Heart left ventricle (tissue), 16 donors: ENCODE data around the gene BORCS5. TPM values are rescaled to one million over a fixed set of nuclear protein-coding genes. Genes with fewer than 3 reads are reported as not detected.
"Not testable (repeated sequence)": the region's sequence is repeated elsewhere in the genome, so short reads cannot be mapped to it uniquely, and the experiment has no call there.

Experiments used
- ATAC-seq, 4 donors: fragments of 200-7000 bp; cut with Tn5 transposase; one replicate each; pipeline ENCODE4 v1.9.1; 2020 to 2022; ENCODE audit warnings: moderate library complexity in 4 of 4, mild to moderate bottlenecking in 3 of 4, moderate number of reproducible peaks in 1 of 4
- DNase-seq, 5 donors: peaks; one replicate each; pipeline ENCODE4 v3.0.0-alpha.2; 2020
- H3K27ac ChIP-seq, 12 donors: fragments of 200-600 bp; sonication (generic) in 4 of 12; one replicate each; pipeline versions ENCODE4 v1.5.0 to v1.8.0; 2016 to 2022; ENCODE audit warnings: mild to moderate bottlenecking in 2 of 12
- H3K27me3 ChIP-seq, 9 donors: fragments of 200-600 bp; sonication (generic) in 2 of 9; one replicate each; pipeline versions ENCODE4 v1.5.1 to v1.8.0; 2016 to 2022; ENCODE audit warnings: mild to moderate bottlenecking in 3 of 9
- H3K36me3 ChIP-seq, 9 donors: fragments of 200-600 bp; sonication (generic) in 2 of 9; one replicate each; pipeline versions ENCODE4 v1.5.0 to v1.8.0; 2018 to 2022; ENCODE audit warnings: mild to moderate bottlenecking in 2 of 9
- H3K4me1 ChIP-seq, 12 donors: fragments of 200-600 bp; sonication (generic) in 4 of 12; one replicate each; pipeline versions ENCODE4 v1.5.0 to v1.8.0; 2016 to 2022; ENCODE audit warnings: mild to moderate bottlenecking in 3 of 12
- H3K4me3 ChIP-seq, 12 donors: fragments of 200-600 bp; sonication (generic) in 4 of 12; one replicate each; pipeline versions ENCODE4 v1.5.0 to v1.8.0; 2017 to 2022; ENCODE audit warnings: mild to moderate bottlenecking in 9 of 12, moderate library complexity in 4 of 12
- H3K9me3 ChIP-seq, 12 donors: fragments of 200-600 bp; sonication (generic) in 4 of 12; one replicate each; pipeline versions ENCODE4 v1.5.0 to v1.8.0; 2016 to 2022; ENCODE audit warnings: mild to moderate bottlenecking in 1 of 12
- CTCF ChIP-seq, 12 donors: fragments of 200-600 bp; sonication (generic) in 4 of 12; IDR thresholded peaks; one replicate each; pipeline versions ENCODE4 v1.5.0 to v1.8.0; 2018 to 2022; ENCODE audit warnings: antibody characterized with exemption in 12 of 12, mild to moderate bottlenecking in 5 of 12
- POLR2A ChIP-seq, 2 donors: fragments of 450-650 bp; IDR thresholded peaks; one replicate each; pipeline ENCODE4 v1.6.1; 2017; ENCODE audit warnings: antibody characterized with exemption in 2 of 2, mild to moderate bottlenecking in 2 of 2, moderate library complexity in 2 of 2
- WGBS, 4 donors: extraction: QIAGEN DNeasy Blood & Tissue Kit in 2 of 4; methylation state at CpG; one replicate each; pipeline versions ENCODE4 v1.1.5 to v1.1.7; 2013 to 2018; 5-methylcytosine and 5-hydroxymethylcytosine counted together
- intact Hi-C, 10 donors: fragments of 100-400 bp; cut with DNase I; formaldehyde crosslinking; loops; one replicate each; pipeline versions ENCODE4 v1.11.1 to v1.14.2; 2022
- polyA plus RNA-seq, 2 donors: library from polyadenylated mRNA; stranded (reverse); fragments of 200-250 nt; gene quantifications; one replicate each; pipeline ENCODE4 v1.2.3, GENCODE V29; 2013
- total RNA-seq, 9 donors: library from RNA; depleted of rRNA in 2 of 9; stranded (reverse); fragments of >200 nt in 2 of 9; fragmentation: NEBNext Ultra II Directional in 3 of 9; extraction: Animal tissue kit (Norgen Biotek cat#: 25700) in 3 of 9; gene quantifications; one replicate each; pipeline versions ENCODE4 v1.1.0 to v1.2.4, GENCODE V29; 2016 to 2023
- donor health status: ischemic (EF 13 %, LVEDD 7.1; RV severe dilation, severe dysfunction).
- donor health status: healthy with polysubstance abuse.
- donor health status: DM: no; HTN: yes; CAD: no.
- donor health status: DM: no; HTN: no; CAD: no.
- donor health status: ischemic (EF 25% LVEDD 6.9; RV normal size, moderate dysfunction).
- donor health status: ischemic (EF 25% LVEDD 5.7; RV mildly dilated, moderate dysfunction).
- donor health status: healthy.
- donor health status: DM: yes; HTN: yes; CAD: no.
- donor health status: ischemic (EF 35%, LVEDD 5.7; RV mildly dilated, moderate dysfunction).
- donor health status: nonischemic (EF 11% LVEDD 7.7; RV severe dilation, severe dysfunction).
- donor health status: DM: yes; HTN: yes; CAD: no.
- donor health status: PGD.
- donor health status: ischemic (EF 29% LVEDD 5.4; RV normal size, mild dysfunction).
- donor health status: nonischemic (EF 23%, LVEDD 6.1; RV moderate dilation, normal function).

BORCS5 gene
- total and polyA plus RNA-seq, 11 donors, result 3.9 to 21.3 (median 12.3) TPM

GRCh38 chr12:12408265-12408690, 51.4 kb downstream of the BORCS5 start:
- Histone ChIP-seq H3K4me3 (no peak overlapping the region), H3K27ac (peak overlapping the region in 1 of 12 donors; percentile 18), H3K4me1 (peaks cover 0 to 19% (median 6%) of the 10 kb centered on the region in 12 donors), H3K27me3 (no peaks in the 10 kb centered on the region), H3K36me3 (no peaks in the 10 kb centered on the region), H3K9me3 (no peaks in the 10 kb centered on the region)
- DNase-seq (no peak), ATAC-seq (no peak)
- intact Hi-C loops, result no loop called here
- 77 to 89% (median 83%) methylated on average over 1 of the region's 1 CpG for WGBS, 4 donors
- TF ChIP-seq CTCF (IDR thresholded peaks at IDR 0.05), result no peak
- no peak for TF ChIP-seq POLR2A (IDR thresholded peaks at IDR 0.05)

- not testable (repeated sequence) for ATAC-seq, H3K27me3 ChIP-seq
- 81 to 94% (median 88%) methylated on average over 1 of the region's 2 CpGs for WGBS, 4 donors
Measured at GRCh38 chr12:12409337-12409736, 52.5 kb downstream of the BORCS5 start.

GRCh38 chr12:12415886-12416285, 59.0 kb downstream of the BORCS5 start:
- H3K36me3 ChIP-seq, result no peaks in the 10 kb centered on the region
- no peaks in the 10 kb centered on the region for H3K4me1 ChIP-seq
- WGBS, 4 donors, result 62 to 94% (median 91%) methylated on average over 2 of the region's 2 CpGs
- no peaks in the 10 kb centered on the region for H3K27me3 ChIP-seq
- peaks cover 0 to 6% (median 0%) of the 10 kb centered on the region in 12 donors for H3K9me3 ChIP-seq
- H3K27ac ChIP-seq, result no peak overlapping the region
- TF ChIP-seq POLR2A (IDR thresholded peaks at IDR 0.05) (no peak), CTCF (IDR thresholded peaks at IDR 0.05) (no peak)
- DNase-seq, result no peak
- ATAC-seq, result no peak
- intact Hi-C loops, result loop anchor here in 1 of 10 donors (5.0 kb wide), 1 partner anchor 36 kb away; no protein-coding TSS in a partner anchor
- H3K4me3 ChIP-seq, result no peak overlapping the region

More at GRCh38 chr12:12409337-12409736, 52.5 kb downstream of the BORCS5 start:
- H3K27ac ChIP-seq, H3K9me3 ChIP-seq, H3K36me3 ChIP-seq, H3K4me3 ChIP-seq, intact Hi-C loops, DNase-seq: not testable (repeated sequence)
- H3K4me1 ChIP-seq, result peaks cover 0 to 14% (median 5%) of the 10 kb centered on the region in 12 donors

GRCh38 chr12:12419165-12419564, 62.3 kb downstream of the BORCS5 start:
- DNase-seq, H3K4me1 ChIP-seq, H3K36me3 ChIP-seq, ATAC-seq, H3K4me3 ChIP-seq, H3K27ac ChIP-seq, H3K27me3 ChIP-seq: not testable (repeated sequence)
- intact Hi-C loops, result loop anchor here in 1 of 10 donors (5.0 kb wide), 1 partner anchor 33 kb away; no protein-coding TSS in a partner anchor
- WGBS, 4 donors, result 95 to 100% (median 99%) methylated on average over 3 of the region's 3 CpGs
- H3K9me3 ChIP-seq, result peaks cover 0 to 34% (median 6%) of the 10 kb centered on the region in 12 donors

GRCh38 chr12:12423367-12423766, 66.5 kb downstream of the BORCS5 start:
- H3K9me3 ChIP-seq, result peaks cover 0 to 40% (median 6%) of the 10 kb centered on the region in 12 donors
- TF ChIP-seq POLR2A (IDR thresholded peaks at IDR 0.05) (no peak), CTCF (IDR thresholded peaks at IDR 0.05) (no peak)
- H3K4me3 ChIP-seq, result no peak overlapping the region
- no peak for DNase-seq
- H3K27me3 ChIP-seq, result no peaks in the 10 kb centered on the region
- no peak overlapping the region for H3K27ac ChIP-seq
- intact Hi-C loops, result no loop called here
- no peaks in the 10 kb centered on the region for H3K36me3 ChIP-seq
- WGBS, 4 donors, result 93 to 97% (median 95%) methylated on average over 2 of the region's 2 CpGs
- peaks cover 0 to 14% (median 2%) of the 10 kb centered on the region in 12 donors for H3K4me1 ChIP-seq
- no peak for ATAC-seq
